Glomerular endothelial cell (primary cell): Measurements from ENCODE around the gene TEX29. TPM values are rescaled to one million over a fixed set of nuclear protein-coding genes. Genes with fewer than 3 reads are reported as not detected.

Source experiments
- DNase-seq: peaks from one replicate; pipeline ENCODE4 v3.0.0-alpha.2; 2011; ENCODE audit warnings: low read depth, low spot score; ENCODE audit errors: extremely low read depth
- total RNA-seq: library from RNA; depleted of rRNA; stranded (reverse); fragments of >200 nt; gene quantifications from 2 replicates; pipeline ENCODE4 v1.2.3, GENCODE V29; 2015

TEX29 gene
- total RNA-seq, 1 donor from 2014 or later = not detected

GRCh38 chr13:111389621-111390521 is 69.4 kb downstream of the TEX29 start:
- no peak for DNase-seq

GRCh38 chr13:111390522-111391270 is 70.3 kb downstream of the TEX29 start:
- DNase-seq = no peak

GRCh38 chr13:111392486-111392885 is 72.0 kb downstream of the TEX29 start:
- DNase-seq = no peak

- no peak for DNase-seq
Measured at GRCh38 chr13:111393221-111393790, 72.9 kb downstream of the TEX29 start.

Other genes starting within 250 kb of the TEX29 start
- gene ARHGEF7, start 205.3 kb upstream of the TEX29 start, total RNA-seq = 158 and 197 TPM in 2 replicates